ENCODE data around the gene NIP7.

GRCh38 chr16:69367980-69368379 lies 28.4 kb downstream of the NIP7 start:
- TF ChIP-seq CTCF (conservative IDR thresholded peaks at IDR 0.05) (no peak), ZFX (IDR thresholded peaks at IDR 0.05) (no peak)
